ENCODE measurements around the gene VSNL1.
A peak's percentile ranks its signal among the peaks of the same experiment; 100 is the strongest.

VSNL1 gene

DNA sequence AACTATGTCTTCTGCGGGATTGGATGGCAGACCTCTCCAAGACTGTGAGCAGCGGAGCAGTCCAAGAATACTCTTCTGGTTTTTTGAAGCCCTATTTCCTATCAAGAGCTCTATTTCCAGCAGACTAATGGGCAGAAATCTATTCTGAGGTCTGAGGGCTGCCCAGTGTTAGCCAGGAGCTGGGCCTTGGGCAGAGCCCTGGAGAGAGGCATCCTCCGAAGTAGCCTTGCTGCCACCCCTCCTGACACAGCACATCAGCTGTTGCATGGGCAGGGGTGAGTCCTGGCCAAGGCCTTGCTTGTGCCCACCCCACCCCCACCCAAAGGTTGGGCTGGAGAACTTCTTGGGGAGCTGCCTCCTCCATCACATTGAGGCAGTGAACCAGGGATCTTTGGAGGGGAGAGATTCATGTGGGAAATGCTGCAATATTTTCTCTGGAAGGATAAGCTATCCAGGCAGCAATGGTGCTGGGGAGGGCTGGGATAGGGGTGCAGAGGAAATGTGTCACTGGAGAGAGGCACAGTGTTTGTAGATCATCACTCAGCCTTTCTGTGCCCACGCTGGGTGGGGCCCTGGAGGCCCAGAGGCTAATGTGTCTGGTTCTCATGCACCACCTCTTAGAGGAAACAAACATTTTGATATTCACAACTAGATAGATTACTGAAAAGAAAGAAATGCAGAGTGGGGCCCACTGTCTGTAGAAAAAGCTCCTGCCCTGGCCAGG, 104.7 kb downstream of the VSNL1 start:
- DNase-seq = no peak
- H3K27me3 ChIP-seq = no peaks in the 10 kb centered on the region
- TF ChIP-seq CTCF (IDR thresholded peaks at IDR 0.05; ENCODE audit: low read depth, low read length) = no peak
- H3K4me1 ChIP-seq = no peaks in the 10 kb centered on the region
- no peaks in the 10 kb centered on the region for H3K36me3 ChIP-seq
- no peaks in the 10 kb centered on the region for H3K9me3 ChIP-seq
- H3K4me3 ChIP-seq (ENCODE audit: low read depth, low read length) = no peak overlapping the region

DNA sequence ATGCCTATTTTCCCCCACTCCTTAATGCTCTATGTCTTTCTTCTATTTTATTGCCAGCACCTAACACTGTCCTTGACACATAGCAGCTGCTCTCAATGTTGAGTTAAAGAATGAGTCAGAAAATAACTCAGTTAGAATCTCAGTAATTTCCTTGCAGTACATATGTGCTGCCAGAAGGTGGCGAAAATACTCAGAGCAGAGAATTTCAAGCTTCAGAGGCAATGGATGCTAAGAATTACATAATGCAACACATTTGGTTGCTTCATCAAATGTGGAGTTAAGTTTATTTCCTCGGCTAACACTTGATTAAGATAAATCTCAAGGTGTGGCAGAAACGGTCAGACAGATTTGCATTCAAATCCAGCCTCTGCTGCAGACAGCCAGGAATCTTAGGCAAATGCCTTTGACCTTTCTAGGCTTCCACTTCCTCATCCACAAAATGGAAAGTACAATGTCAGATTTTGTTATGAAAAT, 105.6 kb downstream of the VSNL1 start:
- H3K4me1 ChIP-seq = no peaks in the 10 kb centered on the region
- DNase-seq = peak; percentile 46
- TF ChIP-seq CTCF (IDR thresholded peaks at IDR 0.05; ENCODE audit: low read depth, low read length) = peak; percentile 87
- no peaks in the 10 kb centered on the region for H3K27me3 ChIP-seq
- no peak overlapping the region for H3K4me3 ChIP-seq (ENCODE audit: low read depth, low read length)
- no peaks in the 10 kb centered on the region for H3K36me3 ChIP-seq
- H3K9me3 ChIP-seq = no peaks in the 10 kb centered on the region

- Histone ChIP-seq H3K36me3 (no peaks in the 10 kb centered on the region), H3K4me1 (no peaks in the 10 kb centered on the region), H3K9me3 (no peaks in the 10 kb centered on the region), H3K4me3 (ENCODE audit: low read depth, low read length) (no peak overlapping the region), H3K27me3 (no peaks in the 10 kb centered on the region)
- no peak for DNase-seq
- no peak for TF ChIP-seq CTCF (IDR thresholded peaks at IDR 0.05; ENCODE audit: low read depth, low read length)
Observed at GRCh38 chr2:17646838-17647701, 106.6 kb downstream of the VSNL1 start.

DNA sequence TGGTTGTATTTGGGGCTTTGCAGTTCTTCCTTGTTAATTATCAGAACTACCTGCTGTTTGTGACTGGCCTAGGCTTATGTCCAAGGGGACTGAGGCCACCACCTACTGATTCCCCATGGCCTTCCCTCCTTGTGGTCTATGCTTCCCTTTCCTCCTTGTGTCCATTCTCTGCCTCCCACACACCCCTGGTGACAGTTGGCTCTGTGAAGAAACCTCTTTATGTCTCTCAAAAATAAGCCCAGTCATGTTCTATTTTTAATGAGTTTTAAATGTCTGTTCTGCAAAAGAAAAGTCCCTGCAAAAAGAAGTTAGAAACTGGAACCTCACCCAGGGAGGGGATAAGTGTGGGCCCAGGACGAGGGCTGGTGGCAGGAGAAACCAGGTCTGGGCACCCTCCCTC, 108.1 kb downstream of the VSNL1 start:
- no peak for DNase-seq
- Histone ChIP-seq H3K27me3 (no peaks in the 10 kb centered on the region), H3K36me3 (no peaks in the 10 kb centered on the region), H3K4me3 (ENCODE audit: low read depth, low read length) (no peak overlapping the region), H3K4me1 (no peaks in the 10 kb centered on the region), H3K9me3 (no peaks in the 10 kb centered on the region)
- TF ChIP-seq CTCF (IDR thresholded peaks at IDR 0.05; ENCODE audit: low read depth, low read length) = no peak

GRCh38 chr2:17649026-17649425, 108.5 kb downstream of the VSNL1 start:
- DNase-seq = no peak
- Histone ChIP-seq H3K27me3 (no peaks in the 10 kb centered on the region), H3K4me1 (no peaks in the 10 kb centered on the region), H3K36me3 (no peaks in the 10 kb centered on the region), H3K9me3 (no peaks in the 10 kb centered on the region), H3K4me3 (ENCODE audit: low read depth, low read length) (no peak overlapping the region)
- no peak for TF ChIP-seq CTCF (IDR thresholded peaks at IDR 0.05; ENCODE audit: low read depth, low read length)
